ELR (cell line): ENCODE measurements around the gene PLA2G2D.
A peak's percentile ranks its signal among the peaks of the same experiment; 100 is the strongest.

ENCODE experiments used
- DNase-seq: peaks from one replicate; pipeline ENCODE4 v3.0.0-alpha.2; 2015; ENCODE audit warnings: low read depth

The PLA2G2D gene

GRCh38 chr1:20086800-20087199 is 32.5 kb downstream of the PLA2G2D start:
- DNase-seq, result no peak

- no peak for DNase-seq
Observed at GRCh38 chr1:20083178-20083944, 36.0 kb downstream of the PLA2G2D start.

GRCh38 chr1:20082772-20083171 is 36.6 kb downstream of the PLA2G2D start:
- no peak for DNase-seq

GRCh38 chr1:20081353-20081810 is 38.0 kb downstream of the PLA2G2D start:
- no peak for DNase-seq

- DNase-seq, result no peak
Observed at GRCh38 chr1:20080441-20081352, 38.6 kb downstream of the PLA2G2D start.

- DNase-seq, result no peak
Observed at GRCh38 chr1:20079661-20080305, 39.6 kb downstream of the PLA2G2D start.

- DNase-seq, result no peak
Observed at GRCh38 chr1:20078711-20079110, 40.6 kb downstream of the PLA2G2D start.

- no peak for DNase-seq
Observed at GRCh38 chr1:20078171-20078651, 41.1 kb downstream of the PLA2G2D start.

GRCh38 chr1:20076710-20077461 is 42.5 kb downstream of the PLA2G2D start:
- DNase-seq, result no peak

GRCh38 chr1:20076223-20076622 is 43.1 kb downstream of the PLA2G2D start:
- no peak for DNase-seq

- no peak for DNase-seq
Observed at GRCh38 chr1:20075345-20075744, 44.0 kb downstream of the PLA2G2D start.

- DNase-seq, result no peak
Observed at GRCh38 chr1:20074725-20075171, 44.6 kb downstream of the PLA2G2D start.

GRCh38 chr1:20074055-20074724 is 45.1 kb downstream of the PLA2G2D start:
- peak; percentile 13 for DNase-seq

GRCh38 chr1:20073256-20073655 is 46.1 kb downstream of the PLA2G2D start:
- no peak for DNase-seq

GRCh38 chr1:20072771-20073170 is 46.6 kb downstream of the PLA2G2D start:
- DNase-seq, result no peak

- DNase-seq, result no peak
Observed at GRCh38 chr1:20071416-20071815, 47.9 kb downstream of the PLA2G2D start.

GRCh38 chr1:20070357-20070756 is 49.0 kb downstream of the PLA2G2D start:
- DNase-seq, result no peak

- no peak for DNase-seq
Observed at GRCh38 chr1:20069874-20070273, 49.5 kb downstream of the PLA2G2D start, which contains the start of gene PLA2G5. TSS of gene PLA2G5 (plus strand) at chr1:20070194. CDS start at chr1:20084831, 14,637 bp downstream.

- no peak for DNase-seq
Observed at GRCh38 chr1:20068722-20069121, 50.6 kb downstream of the PLA2G2D start.

- DNase-seq, result peak; percentile 87
Observed at GRCh38 chr1:20063861-20064292, 55.5 kb downstream of the PLA2G2D start.
